Heart left ventricle (tissue), 13 donors: ENCODE data around the gene PADI2.

Source experiments
- CTCF ChIP-seq, 12 donors: fragments of 200-600 bp; sonication (generic) in 4 of 12; IDR thresholded peaks; one replicate each; pipeline versions ENCODE4 v1.5.0 to v1.8.0; 2018 to 2022; ENCODE audit warnings: antibody characterized with exemption in 12 of 12, mild to moderate bottlenecking in 5 of 12
- POLR2A ChIP-seq, 2 donors: fragments of 450-650 bp; IDR thresholded peaks; one replicate each; pipeline ENCODE4 v1.6.1; 2017; ENCODE audit warnings: antibody characterized with exemption in 2 of 2, mild to moderate bottlenecking in 2 of 2, moderate library complexity in 2 of 2
- donor health status: ischemic (EF 13 %, LVEDD 7.1; RV severe dilation, severe dysfunction).
- donor health status: DM: no; HTN: yes; CAD: no.
- donor health status: DM: no; HTN: no; CAD: no.
- donor health status: ischemic (EF 25% LVEDD 6.9; RV normal size, moderate dysfunction).
- donor health status: ischemic (EF 25% LVEDD 5.7; RV mildly dilated, moderate dysfunction).
- donor health status: ischemic (EF 35%, LVEDD 5.7; RV mildly dilated, moderate dysfunction).
- donor health status: nonischemic (EF 11% LVEDD 7.7; RV severe dilation, severe dysfunction).
- donor health status: DM: yes; HTN: yes; CAD: no.
- donor health status: PGD.
- donor health status: ischemic (EF 29% LVEDD 5.4; RV normal size, mild dysfunction).
- donor health status: nonischemic (EF 23%, LVEDD 6.1; RV moderate dilation, normal function).

- TF ChIP-seq CTCF (IDR thresholded peaks at IDR 0.05) (no peak), POLR2A (IDR thresholded peaks at IDR 0.05) (no peak)
Observed at GRCh38 chr1:17067069-17067426, 52.2 kb downstream of the PADI2 start.
